Left renal pelvis (tissue), 4 donors: Measurements from ENCODE around the gene RGP1. TPM values are rescaled to one million over a fixed set of nuclear protein-coding genes. Genes with fewer than 3 reads are reported as not detected.

ENCODE experiments used
- DNase-seq, 4 donors: peaks; one replicate each; pipeline ENCODE4 v3.0.0-alpha.2; 2013; ENCODE audit warnings: low read depth in 4 of 4, low spot score in 3 of 4
- polyA plus RNA-seq, 4 donors: library from polyadenylated mRNA; unstranded; fragments of 120-200 nt; gene quantifications; one replicate each; pipeline ENCODE4 v1.2.1, GENCODE V29; 2013; ENCODE audit not compliant: insufficient read length in 4 of 4

RGP1 gene
- polyA plus RNA-seq, 4 donors: 25.7 to 28.2 (median 27.4) TPM

DNA sequence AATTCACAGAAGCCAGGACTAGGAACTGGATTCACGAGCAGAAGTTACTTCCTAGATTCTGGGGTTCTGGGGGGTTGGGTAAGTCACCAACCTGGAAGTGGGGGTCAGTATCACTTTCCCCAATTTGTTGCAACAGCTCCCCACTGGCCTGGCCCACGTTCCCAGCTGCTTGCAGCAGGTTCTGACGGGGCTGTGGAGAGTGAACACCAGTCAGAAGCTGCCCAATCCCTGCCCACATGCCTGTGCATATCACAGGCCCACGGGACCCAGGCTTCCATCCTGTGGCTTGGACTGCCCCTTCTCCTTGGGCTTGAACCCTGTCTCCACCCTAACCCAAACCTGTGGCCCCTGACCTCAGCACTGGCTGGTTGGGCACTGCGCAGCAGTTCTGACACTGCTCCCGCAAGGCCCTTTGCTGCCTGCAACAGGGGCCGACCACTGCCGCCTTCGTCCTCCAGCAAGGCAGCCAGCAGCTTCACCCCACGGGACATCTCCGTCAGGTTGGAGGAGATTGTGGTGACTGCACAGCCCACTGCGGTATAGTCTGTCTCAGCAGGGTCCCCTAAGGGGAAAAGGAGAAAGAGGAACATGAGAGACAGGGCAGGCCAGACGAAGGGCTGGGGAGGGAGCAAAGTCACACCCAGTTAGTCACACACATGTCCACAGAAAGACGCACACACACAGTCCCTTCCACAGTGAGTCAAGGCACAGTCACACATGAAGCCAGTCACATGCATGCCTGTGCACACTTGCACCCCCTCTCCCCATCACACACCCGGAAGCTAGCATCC, 30.2 kb upstream of the RGP1 start:
- no peak for DNase-seq

DNA sequence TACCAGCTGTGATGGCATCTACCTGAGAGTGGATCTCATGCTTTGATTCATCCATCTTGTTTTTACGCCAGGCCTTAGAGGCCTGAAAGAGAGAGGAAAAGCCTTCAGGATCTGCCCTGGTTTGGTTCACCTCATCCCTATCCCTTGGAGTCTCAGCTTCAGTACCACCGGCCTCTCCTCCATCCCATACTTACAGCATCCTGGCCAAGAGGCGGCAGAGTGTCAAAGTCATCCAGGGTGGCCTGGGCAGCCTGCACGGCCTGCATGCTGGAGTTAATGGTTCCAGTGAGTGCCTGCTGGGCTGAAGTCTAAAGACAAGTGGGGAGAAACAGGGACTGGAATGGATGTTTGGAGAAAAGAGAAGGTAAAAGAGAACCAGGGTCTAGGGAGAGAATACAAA, 29.5 kb upstream of the RGP1 start:
- no peak for DNase-seq

DNA sequence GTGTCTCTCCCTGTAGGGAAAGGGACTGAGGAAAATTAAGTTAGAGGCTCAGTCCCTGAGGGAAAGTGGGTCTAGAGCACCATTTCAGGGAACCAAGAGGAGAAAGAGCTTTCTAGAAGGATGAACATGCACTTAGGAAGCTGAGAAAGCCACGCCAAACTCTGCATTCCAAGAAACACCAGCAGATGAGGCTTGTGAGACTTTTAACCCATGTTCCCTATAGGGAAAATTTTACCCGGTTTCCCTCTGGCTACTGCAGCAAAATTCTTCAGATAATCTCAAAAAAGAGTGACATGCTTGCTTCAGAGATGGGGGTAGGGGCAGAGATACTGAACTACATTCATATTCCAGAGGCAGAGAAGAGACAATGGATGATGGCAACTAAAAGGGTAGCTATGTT, 25.7 kb upstream of the RGP1 start:
- DNase-seq: no peak

DNA sequence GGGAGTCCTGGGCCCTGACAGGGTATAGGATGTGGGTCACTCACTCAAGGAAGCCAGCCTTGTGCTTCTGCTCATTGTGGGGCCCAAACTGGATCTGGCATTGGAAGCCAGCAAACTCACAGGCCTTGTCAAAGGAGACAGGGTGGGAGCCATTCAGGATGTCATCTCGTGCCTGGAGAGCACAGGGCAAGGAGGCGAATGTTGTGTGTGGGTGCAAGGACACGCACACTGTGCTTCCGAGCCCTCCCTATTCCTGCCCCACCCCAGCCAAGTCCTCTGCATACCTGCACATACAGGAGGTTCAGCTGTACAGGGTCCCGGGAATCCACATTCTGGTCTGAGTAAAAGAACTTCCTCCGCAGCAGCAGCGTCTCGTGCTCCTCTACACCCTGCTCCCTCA, 25.2 kb upstream of the RGP1 start:
- DNase-seq: no peak

DNA sequence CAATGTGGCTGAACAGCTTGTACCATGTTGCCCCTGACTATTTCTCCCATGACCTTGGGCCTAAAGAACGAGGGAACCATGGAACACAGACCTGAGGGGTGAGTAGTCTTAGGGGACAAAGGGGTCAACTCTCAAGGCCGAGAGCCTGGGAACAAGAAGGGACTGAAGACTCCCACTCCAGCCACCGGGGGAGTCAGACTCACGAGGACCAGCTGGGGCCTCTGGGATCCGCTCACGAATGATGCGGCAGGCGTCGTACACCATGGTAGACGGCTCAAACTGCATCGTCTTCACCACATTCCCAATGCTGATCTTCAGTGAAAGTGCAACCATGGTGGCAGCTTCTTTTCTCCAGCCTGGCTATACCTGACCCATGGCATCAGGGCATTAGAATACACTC, 23.7 kb upstream of the RGP1 start:
- no peak for DNase-seq

DNA sequence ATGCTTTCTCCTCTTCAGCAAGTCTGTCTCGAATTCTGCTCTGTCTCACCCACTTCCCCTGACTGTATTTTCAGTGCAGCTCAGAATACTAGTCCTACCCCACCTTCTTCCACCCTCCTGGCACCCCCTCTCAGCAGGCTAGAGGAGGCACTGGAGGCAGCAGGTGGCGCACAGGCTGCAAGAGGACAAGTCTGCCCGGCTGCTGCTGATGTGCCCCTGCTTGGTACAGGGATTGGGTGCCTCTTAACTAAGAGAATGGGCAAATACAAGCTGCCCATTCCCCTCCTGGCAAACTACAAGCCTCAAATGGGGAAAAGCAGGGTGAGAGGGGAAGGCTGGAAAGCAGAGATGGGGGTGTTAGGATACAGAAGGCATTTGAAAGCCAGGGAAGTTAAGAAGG, 22.2 kb upstream of the RGP1 start:
- DNase-seq: no peak

DNA sequence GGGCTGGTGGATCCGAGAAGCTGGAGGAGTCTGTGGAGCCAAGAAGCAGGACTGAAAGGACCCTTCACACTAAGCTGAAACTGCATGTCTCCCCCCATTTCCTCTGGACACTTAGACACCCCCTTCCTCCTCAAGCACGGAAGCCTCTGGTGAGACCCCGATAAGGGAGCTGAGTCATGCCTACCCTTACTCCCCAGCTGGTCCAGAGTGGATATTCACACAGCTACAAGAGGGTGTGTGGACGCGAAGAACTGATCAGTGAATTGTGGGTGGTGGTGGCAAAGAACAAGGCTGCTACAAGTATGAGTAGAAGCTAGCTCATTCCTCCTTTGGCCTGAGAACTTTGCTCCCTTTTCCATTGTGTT, 21.4 kb upstream of the RGP1 start:
- no peak for DNase-seq

DNA sequence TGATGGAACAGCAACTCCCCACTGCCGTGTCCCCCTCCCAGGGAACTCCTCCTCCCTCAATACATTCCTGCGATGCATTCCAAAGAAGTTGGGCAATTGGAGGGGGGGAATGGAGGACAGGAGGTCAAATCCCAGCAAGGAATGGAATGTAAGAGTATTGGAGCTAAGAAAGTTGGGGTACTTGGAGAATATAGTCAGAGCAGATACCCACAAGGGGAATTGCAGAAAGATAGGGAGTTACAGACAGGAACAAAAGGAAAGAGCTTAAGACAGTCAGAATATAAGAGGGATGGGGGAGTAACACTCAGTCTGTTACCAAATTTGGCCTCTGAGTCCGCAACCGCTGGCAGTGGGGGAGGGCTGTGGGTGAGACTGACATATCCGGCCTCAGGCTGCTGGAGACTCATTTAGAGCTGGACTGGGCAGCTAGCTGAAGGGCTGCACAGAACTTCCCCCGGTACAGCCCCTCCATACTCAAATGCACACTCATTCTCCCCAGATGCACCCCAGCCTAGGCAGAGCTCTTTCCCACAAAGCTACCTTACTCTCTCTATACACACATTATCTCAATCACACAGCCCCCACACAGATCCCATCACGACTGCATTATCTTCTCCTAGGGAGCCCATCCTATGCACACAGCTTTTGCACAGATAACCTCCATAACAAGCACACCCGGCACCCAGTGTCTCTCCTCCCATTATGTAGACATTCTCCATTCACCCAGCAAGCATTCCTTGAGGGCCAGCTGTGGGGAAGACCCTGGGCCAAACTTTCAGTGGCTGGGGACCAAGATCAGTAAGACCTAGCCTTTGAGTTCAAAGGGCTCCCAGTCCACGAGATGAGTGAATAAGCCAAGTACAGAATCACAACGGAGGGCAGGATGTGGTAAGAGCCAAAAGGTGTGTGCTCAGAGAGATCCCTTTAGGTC, 20.8 kb upstream of the RGP1 start:
- DNase-seq: peak in 1 of 4 donors; percentile 58

DNA sequence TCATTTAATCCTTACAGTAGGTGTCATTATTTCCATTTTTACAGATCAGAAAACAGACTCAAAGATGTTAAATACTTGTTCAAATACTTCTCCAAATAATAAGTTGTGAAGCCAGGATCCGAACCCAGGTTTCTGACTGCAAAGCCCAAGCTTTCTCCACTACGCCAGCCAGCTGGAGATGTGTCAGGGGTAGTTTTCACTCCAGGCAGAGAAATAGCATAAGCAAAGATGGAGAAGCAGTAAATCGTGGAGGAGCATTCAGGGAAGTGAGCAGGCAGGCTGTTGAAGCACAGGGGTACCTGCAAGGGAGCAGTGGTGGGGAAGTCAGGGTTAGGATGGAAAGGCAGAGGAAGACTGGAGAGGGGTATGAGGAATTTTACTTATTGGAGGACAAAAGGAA, 20.0 kb upstream of the RGP1 start:
- DNase-seq: no peak

DNA sequence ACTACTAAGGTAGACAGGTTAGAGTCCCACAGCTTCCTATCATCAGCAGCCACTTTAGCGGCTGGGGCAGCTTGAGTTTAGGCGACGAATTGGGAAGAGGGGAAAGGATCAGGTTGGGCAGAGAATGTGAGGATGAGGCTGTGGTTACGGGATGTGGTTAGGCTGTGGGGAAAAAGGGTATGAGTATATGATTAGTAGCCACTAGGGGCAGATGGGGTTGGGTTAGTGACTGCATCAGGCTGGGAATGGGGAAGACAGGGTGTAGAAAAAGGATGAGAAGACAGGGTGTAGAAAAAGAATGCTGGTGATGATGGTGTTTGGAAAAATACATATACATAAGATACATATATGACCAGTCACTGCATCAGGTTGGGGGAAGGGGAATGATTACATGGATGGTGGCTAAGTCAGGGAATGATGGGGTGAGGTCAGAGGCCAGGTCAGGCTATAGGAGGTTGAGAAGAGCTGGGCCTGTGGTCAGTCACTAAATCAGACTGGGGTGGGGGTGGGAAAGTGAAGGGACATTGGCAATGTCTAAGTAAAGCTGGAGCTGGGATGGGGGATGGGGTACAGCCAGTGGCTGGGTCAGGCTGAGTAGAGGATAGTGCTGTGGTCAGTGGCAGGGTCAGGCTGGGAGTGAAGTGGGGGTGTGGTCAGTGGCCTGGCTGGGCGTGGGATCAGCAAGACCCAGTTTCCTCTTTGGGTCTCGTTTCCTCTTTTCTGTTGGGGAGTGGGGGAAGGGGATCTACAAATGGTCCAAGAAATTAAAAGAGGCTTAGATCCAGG, 19.2 kb upstream of the RGP1 start:
- no peak for DNase-seq

DNA sequence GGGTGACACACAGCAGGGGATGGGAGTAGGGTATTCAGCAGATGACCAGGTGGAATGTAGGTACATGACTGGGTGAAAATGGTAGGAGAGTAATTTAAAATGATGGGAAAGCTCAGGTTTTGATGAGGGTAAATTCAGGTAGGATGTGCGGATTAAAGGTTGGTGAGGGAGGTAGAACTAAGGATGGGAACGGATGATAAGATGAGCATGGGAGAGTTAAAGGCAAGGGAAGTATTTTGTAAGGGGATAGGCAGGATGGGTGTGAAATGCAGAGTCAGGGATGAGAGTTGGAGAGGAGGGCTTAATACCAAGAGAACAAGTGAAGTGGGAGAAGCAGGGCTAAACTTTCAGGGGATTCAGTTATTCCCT, 18.6 kb upstream of the RGP1 start:
- DNase-seq: no peak

DNA sequence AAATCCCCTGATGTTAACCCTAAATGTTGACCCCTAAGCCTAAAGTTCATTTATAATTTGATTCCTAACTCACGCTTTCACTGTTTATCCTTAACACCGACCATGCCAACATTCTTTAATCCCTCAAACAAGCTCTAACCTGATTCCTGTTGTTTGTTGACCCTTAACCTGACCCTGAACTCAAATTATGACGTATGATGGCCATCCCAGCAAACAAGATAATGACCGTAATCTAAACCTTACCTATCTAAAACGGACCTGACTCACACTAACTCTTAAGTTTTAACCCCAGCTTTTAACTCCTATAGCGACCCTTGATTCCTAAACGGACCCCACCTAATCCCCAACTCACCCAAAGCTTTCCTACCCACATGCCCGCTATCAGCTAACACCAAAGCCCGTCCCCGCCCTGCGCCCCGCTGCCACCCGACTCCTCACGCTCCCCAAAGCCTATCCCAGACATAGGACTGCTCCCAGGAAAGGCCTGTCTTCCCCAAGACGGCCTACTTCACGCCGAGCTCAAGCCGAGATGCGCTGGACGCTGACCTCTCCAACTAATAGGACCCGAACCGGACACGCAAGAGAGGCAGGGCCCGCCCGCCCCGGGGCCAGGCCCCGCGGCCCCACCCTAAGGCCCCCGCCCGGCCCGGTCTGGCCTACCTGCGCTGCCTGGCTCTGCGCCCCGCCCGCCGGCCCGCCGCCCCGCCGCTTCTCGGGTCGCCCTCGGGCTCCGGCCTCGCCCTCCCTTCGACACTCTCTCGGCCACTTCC, 17.5 kb upstream of the RGP1 start:
- DNase-seq: no peak

DNA sequence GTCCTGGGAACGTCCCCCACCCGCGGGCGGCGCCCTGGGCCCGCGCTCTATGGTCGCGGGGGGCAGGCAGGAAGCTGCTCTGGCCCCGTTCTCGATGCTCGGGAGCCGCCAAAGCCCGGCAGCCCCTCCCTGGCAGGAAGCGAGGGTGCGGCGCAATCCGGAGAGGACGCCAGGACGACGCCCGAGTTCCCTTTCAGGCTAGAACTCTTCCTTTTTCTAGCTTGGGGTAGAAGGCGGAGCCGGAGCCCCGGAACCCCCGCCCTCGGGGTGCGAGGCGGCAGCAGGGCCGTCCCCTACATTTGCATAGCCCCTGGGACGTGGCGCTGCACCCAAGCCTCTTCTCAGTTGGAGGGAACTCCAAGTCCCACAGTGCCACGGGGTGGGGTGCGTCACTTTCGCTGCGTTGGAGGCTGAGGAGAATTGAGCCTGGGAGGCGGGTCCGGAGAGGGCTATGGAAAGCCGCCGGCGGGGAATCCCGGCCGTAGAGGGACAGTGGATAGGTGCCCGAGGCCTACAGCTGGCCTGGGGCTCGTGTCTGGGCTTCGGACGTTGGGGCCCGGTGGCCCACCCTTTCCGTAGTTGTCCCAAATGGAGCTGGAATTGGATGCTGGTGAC, 16.8 kb upstream of the RGP1 start, which contains the start of the genes CREB3 and TLN1:
Gene CREB3 (plus strand): TSS at position 482 of the 615 bp plus-strand sequence. CDS start 107 bp downstream, at position 589.
Gene TLN1 (minus strand): TSS at position 11 of the 615 bp plus-strand sequence. CDS start 6,501 bp downstream, outside the sequence.
- peak; percentile 90 to 96 (median 94) for DNase-seq

DNA sequence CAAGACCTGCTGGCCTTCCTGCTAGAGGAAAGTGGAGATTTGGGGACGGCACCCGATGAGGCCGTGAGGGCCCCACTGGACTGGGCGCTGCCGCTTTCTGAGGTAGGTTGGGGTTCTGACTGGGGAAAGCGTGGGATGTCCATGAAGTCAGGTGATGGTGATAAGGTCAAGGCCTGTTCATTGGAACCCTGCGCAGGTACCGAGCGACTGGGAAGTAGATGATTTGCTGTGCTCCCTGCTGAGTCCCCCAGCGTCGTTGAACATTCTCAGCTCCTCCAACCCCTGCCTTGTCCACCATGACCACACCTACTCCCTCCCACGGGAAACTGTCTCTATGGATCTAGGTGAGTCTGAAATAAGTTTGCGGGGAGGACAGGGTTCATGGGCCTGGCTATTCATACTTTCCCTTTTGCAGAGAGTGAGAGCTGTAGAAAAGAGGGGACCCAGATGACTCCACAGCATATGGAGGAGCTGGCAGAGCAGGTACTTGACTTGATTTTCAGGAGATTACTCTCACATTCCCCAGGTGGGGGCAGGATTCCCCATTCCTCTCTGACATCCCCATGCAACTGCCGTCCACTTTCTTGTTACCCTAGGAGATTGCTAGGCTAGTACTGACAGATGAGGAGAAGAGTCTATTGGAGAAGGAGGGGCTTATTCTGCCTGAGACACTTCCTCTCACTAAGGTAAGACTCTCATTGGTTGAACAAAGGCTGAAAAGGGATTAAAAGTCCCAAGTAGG, 16.1 kb upstream of the RGP1 start:
- no peak for DNase-seq

DNA sequence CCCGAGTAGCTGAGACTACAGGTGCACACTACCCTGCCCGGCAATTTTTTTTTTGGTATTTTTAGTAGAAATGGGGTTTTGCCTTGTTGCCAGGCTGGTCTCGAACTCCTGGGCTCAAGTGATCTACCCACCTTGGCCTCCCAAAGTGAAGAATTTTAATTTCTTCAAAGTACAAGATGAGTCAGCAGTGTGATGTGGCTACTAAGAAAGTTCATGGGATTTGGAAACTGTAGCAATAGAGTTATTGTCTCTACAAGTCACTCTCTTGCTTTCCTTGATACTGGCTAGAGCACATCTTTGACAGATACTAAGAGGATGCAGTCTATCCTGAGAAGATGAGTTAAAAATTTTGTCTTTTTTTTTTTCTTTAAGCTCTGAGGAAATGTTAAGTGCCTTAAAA, 15.0 kb upstream of the RGP1 start:
- DNase-seq: no peak

DNA sequence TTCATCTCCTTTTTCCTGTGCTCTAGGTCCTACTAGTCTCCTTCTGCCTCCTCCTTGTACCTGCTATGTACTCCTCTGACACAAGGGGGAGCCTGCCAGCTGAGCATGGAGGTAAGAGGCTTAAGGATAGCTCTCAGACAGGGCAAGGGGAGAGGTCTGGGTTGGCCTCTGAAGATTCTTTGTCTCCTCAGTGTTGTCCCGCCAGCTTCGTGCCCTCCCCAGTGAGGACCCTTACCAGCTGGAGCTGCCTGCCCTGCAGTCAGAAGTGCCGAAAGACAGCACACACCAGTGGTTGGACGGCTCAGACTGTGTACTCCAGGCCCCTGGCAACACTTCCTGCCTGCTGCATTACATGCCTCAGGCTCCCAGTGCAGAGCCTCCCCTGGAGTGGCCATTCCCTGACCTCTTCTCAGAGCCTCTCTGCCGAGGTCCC, 12.9 kb upstream of the RGP1 start:
- DNase-seq: peak in 1 of 4 donors; percentile 56

DNA sequence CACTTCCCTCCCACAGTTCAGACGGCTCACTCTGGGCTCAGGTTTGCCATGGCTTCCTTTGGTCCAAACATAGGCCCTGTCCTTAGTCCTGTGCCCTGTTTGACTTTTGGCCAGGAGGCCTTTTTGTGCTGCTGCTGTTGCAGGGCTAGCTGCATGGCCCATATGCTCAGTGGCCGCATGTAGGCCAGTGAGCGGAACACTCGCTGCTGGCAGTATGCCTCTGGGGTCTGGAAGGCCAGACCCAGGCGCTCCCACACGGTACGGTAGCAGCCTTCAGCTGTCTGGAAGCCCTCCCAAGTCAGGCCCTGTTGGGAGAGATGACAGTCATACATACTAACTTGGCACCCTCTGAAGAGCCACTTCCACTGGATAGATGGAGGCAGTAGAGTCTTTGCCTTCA, 11.9 kb upstream of the RGP1 start:
- DNase-seq: no peak

DNA sequence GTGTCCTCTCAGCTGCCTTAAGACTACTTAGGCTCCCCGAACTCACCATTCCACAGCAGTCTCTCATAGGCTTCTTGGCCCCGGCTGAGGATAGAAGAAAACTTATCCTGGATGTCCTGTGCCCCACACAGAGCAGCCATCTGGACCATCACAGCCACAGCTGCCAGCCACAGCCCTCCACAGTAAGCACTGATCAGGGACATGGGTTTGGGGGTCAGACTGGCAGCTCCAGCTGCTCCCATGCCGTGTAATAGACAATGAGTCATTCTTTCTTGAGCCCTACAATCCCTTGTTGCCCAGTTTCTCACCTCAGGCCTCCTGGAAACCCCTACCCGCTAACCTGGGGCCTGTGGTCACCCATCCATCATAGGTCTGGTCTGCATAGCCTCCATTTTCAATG, 10.9 kb upstream of the RGP1 start:
- no peak for DNase-seq

DNA sequence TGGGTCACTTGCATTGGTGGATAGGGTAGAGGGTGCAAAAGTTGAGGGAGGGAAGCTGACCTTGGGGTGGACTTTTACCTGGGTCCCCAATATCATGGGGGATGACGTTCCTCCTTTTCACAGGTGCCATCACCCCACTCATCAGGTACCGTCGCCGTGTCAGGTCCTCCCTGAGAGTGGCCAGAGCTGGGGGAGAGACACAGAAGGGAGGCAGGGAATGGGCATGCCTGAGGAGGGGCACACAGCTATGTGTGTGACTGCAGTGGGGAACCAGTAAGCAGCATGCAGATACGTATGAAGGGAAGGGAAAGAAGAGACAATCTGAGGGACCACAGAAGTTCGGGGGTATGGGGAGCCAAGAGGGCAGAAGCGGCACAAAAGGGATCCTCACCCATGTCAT, 10.2 kb upstream of the RGP1 start:
- DNase-seq: no peak
